MM.1S (cell line): Measurements from ENCODE around the gene RTL3.

Experiments
- CTCF ChIP-seq: fragments of 300-600 bp; sonication (generic); IDR thresholded peaks from 2 replicates; pipeline ENCODE4 v1.5.1; 2016; ENCODE audit warnings: antibody characterized with exemption, low read length, mixed read lengths
- EZH2phosphoT487 ChIP-seq: fragments of 300-600 bp; sonication (generic); IDR thresholded peaks from 2 replicates; pipeline ENCODE4 v1.6.1; 2018; ENCODE audit warnings: antibody characterized with exemption, low read length

DNA sequence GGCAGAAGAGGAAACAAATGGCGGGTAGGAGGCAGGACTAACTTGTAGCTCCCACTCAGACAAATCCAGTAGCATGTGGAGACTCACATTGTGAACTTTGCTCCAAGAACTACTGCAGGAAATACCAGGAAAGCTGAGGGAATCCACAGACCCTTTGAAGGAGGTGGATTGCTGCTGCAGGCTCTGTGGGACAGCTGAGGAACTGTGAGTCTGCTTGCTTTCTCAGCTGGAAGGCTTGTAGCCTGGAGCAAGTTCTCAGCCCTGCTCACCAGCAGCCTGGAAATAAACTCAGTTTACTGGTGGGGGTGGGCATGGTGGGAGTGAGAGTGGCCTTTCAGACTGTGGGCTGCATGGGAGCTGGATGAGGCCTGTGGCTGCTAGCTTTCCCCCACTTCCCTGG, 16.0 kb downstream of the RTL3 start:
- TF ChIP-seq CTCF (no peak), EZH2phosphoT487 (no peak)
